T-helper 2 cell treated with Interferon-gamma antibody and Interleukin-4, amounts not matched to agents 5 μg/mL and 100 μg/mL, for 36 hours (primary cell): ENCODE data around the gene TLE1.

Source experiments
- DNase-seq: peaks from one replicate; pipeline ENCODE4 v3.0.0; 2021; ENCODE audit warnings: low spot score
- H3K27ac Mint-ChIP-seq: one replicate; pipeline ENCODE4 v1.8.0; 2021; ENCODE audit warnings: mild to moderate bottlenecking, mixed read lengths
- H3K27me3 Mint-ChIP-seq: one replicate; pipeline ENCODE4 v1.8.0; 2021; ENCODE audit warnings: low read depth, mixed read lengths
- H3K36me3 Mint-ChIP-seq: one replicate; pipeline ENCODE4 v1.8.0; 2021; ENCODE audit warnings: low read depth, mixed read lengths
- H3K4me1 Mint-ChIP-seq: one replicate; pipeline ENCODE4 v1.8.0; 2021; ENCODE audit warnings: low read depth, mixed read lengths
- H3K4me3 Mint-ChIP-seq: one replicate; pipeline ENCODE4 v1.8.0; 2022; ENCODE audit warnings: mild to moderate bottlenecking, moderate library complexity, mixed read lengths
- H3K9me3 Mint-ChIP-seq: one replicate; pipeline ENCODE4 v1.8.0; 2021; ENCODE audit warnings: mixed read lengths

Gene TLE1

DNA sequence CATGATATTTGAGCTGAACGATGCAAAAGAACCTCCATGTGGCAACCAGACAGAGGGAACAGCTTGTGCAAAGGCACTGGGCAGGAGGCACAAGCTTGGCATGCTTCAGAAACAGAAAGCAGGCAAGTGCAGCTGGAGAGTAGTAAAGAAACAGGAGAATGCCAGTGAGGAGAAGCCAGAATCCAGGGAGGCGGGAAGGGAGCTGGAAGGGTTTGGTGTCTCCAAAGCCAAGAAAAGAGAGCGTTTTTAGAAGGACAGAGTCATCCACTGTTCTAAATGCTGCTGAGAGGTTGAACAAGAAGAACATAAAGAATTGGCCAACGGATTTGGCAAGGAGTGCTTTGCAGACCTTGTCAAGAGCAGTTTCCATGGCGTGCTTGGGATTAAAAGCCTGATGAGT is 124.7 kb downstream of the TLE1 start:
- H3K4me1 Mint-ChIP-seq, result no peaks in the 10 kb centered on the region
- H3K27me3 Mint-ChIP-seq, result no peaks in the 10 kb centered on the region
- DNase-seq, result no peak
- H3K4me3 Mint-ChIP-seq, result no peak overlapping the region
- no peaks in the 10 kb centered on the region for H3K36me3 Mint-ChIP-seq
- no peaks in the 10 kb centered on the region for H3K9me3 Mint-ChIP-seq
- H3K27ac Mint-ChIP-seq, result no peak overlapping the region

DNA sequence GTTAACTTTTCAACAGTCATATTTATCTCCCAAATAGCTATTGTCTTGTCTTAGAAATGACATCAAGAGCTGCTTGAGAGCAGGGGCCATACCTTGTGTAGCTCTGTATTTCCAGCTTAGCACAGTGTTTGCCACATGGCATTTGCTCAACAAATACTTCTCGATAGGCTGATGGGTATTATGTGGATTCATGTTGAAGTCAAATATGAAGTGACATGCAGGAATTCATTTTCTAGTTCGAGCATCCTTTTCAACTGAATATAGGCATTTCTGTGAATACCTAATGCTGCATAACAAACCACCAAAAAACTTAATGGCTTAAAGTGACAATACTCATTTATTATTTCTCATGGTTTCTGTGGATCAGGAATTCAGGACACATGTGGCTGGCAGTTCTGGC is 125.6 kb downstream of the TLE1 start:
- no peaks in the 10 kb centered on the region for H3K4me1 Mint-ChIP-seq
- no peak overlapping the region for H3K4me3 Mint-ChIP-seq
- no peaks in the 10 kb centered on the region for H3K9me3 Mint-ChIP-seq
- H3K27ac Mint-ChIP-seq, result no peak overlapping the region
- DNase-seq, result no peak
- H3K36me3 Mint-ChIP-seq, result no peaks in the 10 kb centered on the region
- no peaks in the 10 kb centered on the region for H3K27me3 Mint-ChIP-seq

DNA sequence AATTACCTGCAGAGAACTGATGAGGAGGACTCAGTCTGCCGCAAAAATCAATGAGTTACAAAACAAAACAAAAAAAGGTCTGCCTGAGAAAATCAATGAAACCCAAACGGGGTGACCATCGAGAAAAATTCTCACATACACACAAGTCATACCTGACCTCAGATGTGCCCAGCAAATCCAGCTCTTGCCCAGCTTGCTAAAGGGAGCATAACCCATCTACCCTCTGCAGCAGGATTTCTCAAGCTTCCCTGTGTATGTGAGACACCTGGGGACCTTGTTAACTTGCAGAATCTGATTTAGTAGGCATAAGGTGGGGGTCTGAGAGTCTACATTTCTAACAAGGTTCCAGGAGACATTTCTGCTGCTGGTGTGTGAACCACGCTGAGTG is 126.3 kb downstream of the TLE1 start:
- H3K4me3 Mint-ChIP-seq, result no peak overlapping the region
- no peaks in the 10 kb centered on the region for H3K9me3 Mint-ChIP-seq
- no peaks in the 10 kb centered on the region for H3K36me3 Mint-ChIP-seq
- no peaks in the 10 kb centered on the region for H3K4me1 Mint-ChIP-seq
- no peak for DNase-seq
- H3K27ac Mint-ChIP-seq, result no peak overlapping the region
- H3K27me3 Mint-ChIP-seq, result no peaks in the 10 kb centered on the region

DNA sequence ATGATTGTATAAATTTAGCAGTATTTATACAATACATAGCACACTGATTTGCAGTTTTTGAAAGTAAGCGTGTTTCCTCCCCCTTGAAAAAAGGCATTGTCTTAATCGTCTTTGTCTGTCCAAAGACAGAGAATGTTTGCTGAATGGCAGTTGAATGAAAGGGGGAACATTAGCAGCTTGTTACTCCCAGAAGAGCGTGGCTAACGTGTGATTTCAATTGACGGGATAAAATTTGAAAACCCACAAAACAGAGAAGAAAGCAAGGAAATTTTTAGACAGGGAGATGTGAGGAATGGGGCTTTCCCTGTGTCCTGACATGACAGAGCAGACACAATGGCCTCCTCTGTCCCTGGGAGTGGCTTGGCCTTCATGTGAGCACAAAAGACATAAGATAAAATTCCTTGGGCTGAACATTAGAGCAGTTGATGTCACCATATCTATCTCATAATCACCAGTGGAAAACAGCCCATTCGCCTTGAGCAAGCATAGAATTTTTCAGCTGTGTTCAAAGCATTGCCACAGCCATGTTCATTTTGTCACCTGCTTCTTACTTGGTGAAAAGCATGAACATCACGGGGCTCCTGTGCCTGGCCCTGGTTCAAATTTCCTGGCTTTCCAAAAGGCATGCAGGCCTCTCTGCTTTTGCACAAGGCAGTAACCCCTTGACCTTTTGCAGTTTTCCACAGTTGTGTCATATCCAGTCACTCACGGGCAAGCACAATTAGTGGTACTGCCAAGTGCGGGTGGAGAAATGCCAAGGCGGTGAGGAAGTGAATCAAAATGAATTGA is 126.9 kb downstream of the TLE1 start:
- no peaks in the 10 kb centered on the region for H3K36me3 Mint-ChIP-seq
- DNase-seq, result no peak

DNA sequence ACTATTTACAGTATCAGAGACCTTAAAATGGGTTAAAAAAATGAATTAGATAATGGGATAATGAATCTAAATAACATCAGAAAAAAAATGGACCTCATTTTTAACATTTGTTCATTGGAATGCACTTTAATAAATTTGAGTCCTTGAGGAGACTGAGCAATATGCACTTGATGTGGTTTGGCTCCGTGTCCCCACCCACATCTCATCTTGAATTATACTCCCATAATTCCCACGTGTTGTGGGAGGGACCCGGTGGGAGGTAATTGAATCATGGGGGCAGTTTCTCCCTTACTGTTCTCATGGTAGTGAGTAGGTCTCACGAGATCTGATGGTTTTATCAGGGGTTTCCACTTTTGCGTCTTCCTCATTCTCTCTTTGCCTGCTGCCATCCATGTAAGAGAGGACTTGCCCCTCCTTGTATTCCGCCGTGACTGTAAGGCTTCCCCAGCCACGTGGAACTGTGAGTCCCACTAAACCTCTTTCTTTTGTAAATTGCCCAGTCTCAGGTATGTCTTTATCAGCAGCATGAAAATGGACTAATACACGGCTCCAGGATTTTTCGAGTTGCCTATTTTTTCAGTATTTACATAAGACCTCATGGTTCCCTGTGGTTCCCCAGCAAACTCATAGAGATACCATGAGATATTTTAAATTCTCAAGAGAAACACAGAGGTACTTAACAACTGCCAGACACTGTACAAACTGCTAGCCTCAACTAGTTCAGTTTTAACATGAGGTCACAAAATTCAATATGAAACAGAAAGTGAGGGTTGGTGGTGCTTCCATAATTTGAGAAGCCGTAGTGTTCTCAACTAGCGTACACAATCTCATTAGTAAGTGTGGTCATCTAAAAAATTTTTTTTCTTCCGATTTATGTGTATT is 128.3 kb downstream of the TLE1 start:
- DNase-seq, result no peak
- H3K4me1 Mint-ChIP-seq, result no peaks in the 10 kb centered on the region

More for the DNA sequence above, 126.9 kb downstream of the TLE1 start:
- no peak overlapping the region for H3K27ac Mint-ChIP-seq
- no peaks in the 10 kb centered on the region for H3K27me3 Mint-ChIP-seq
- H3K9me3 Mint-ChIP-seq, result no peaks in the 10 kb centered on the region
- no peak overlapping the region for H3K4me3 Mint-ChIP-seq
- H3K4me1 Mint-ChIP-seq, result no peaks in the 10 kb centered on the region

DNA sequence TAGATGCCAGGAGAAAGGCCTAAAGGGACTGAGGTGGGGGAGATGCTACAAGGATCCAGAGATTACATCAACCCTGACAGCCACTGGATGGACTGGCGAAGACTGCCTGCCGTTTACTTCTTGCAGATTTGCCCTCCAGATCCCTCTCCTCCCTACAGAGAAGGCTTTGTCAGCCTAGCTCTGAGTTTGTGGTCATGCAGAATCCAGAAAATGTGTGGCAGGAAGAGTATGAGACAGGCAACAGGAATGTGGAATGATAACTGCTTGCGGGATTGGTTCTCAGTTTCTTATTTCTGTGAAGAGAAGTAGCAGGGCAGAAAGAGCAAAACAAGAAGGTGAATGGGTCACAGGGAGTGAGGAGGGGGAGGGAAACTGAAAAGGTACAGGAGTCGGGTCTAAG is 129.6 kb downstream of the TLE1 start:
- no peak for DNase-seq
- Mint-ChIP-seq H3K27me3 (no peaks in the 10 kb centered on the region), H3K4me1 (no peaks in the 10 kb centered on the region), H3K4me3 (no peak overlapping the region), H3K27ac (no peak overlapping the region), H3K36me3 (no peaks in the 10 kb centered on the region), H3K9me3 (no peaks in the 10 kb centered on the region)

More for the DNA sequence above, 128.3 kb downstream of the TLE1 start:
- no peaks in the 10 kb centered on the region for H3K36me3 Mint-ChIP-seq
- H3K9me3 Mint-ChIP-seq, result no peaks in the 10 kb centered on the region
- no peaks in the 10 kb centered on the region for H3K27me3 Mint-ChIP-seq
- no peak overlapping the region for H3K27ac Mint-ChIP-seq
- H3K4me3 Mint-ChIP-seq, result no peak overlapping the region

DNA sequence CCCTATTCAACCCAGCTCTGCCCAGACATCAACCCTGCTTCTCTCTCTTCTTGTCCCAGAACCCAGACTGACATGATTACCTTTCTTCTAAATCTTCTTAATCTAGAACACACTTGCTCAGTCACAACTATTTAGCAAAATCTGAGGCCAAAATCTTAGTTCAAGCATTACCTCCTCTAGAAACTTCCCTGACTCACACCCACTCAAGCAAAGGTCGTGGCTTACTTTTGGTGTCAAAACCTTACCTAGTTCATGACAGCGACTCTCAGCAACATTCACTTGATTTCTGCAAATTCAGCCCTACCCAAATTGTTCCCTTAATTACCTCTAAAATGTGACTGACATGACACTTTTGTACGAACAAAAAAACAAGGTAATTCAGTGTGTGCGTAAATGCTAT is 130.2 kb downstream of the TLE1 start:
- no peaks in the 10 kb centered on the region for H3K9me3 Mint-ChIP-seq
- H3K27me3 Mint-ChIP-seq, result no peaks in the 10 kb centered on the region
- no peak overlapping the region for H3K4me3 Mint-ChIP-seq
- H3K4me1 Mint-ChIP-seq, result no peaks in the 10 kb centered on the region
- H3K27ac Mint-ChIP-seq, result no peak overlapping the region
- DNase-seq, result no peak
- H3K36me3 Mint-ChIP-seq, result no peaks in the 10 kb centered on the region

DNA sequence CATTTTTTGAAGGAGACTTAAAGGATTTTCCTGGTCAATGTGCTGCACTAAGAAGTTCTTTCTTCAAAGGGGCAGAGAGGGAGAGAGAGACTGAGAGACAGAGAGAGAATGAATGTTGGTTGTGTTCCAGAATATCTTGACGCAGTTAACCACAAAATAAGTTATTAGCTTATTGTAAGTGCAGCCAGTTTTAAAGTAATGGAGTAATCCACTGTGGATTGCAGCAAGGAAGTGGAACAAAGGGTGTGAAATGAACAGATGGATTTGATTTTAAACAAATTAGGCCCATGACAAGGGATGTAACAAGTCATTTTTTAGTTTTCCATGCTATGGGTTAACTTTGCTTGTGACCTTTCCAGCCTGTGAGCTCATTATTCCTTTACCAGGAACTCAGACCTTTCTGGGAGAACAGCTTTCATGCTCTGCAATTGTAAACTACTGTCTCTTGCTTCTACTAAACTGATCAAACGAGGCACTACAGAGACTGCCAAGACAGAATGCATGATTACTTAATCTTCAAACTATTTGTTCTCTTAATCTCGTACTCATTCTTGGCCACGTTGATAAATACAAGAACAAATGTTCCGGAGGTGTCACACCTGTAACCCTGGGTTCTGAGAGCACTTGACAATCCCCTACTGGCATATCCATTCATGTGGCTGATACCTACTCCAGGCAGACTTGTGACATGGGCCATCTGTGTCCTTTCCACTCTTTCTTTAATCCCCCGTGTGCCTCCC is 131.1 kb downstream of the TLE1 start:
- no peaks in the 10 kb centered on the region for H3K4me1 Mint-ChIP-seq
- no peak for DNase-seq

DNA sequence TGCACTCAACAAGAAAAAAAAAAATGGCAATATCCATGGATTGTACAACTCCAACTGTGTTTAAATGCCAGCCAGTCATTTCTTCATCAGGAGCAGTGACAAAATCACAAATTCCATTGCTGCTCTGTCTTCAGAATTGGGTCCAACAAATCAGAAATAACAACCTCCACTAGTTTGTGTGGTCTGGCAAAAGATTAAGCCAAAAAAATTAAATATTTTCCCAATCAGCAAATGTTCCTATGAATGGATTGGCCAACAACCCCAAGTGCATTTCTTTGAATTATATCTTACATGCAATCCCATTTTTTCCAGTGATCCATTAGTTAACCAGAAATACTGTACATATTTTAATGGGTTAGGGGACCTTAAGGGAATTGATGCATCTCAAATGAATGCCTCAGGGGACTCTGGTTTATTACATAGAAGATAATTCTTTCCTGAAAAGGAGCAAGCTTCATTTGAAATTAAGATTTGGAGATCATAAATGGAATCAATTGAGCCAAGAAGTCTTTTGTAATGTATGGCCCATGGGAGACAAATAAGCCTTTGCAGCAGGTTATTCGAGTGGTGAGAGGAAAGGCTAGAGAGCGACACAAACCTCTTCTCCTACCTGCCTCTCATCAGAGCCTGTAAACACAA is 131.8 kb downstream of the TLE1 start:
- H3K27me3 Mint-ChIP-seq, result no peaks in the 10 kb centered on the region
- H3K4me3 Mint-ChIP-seq, result no peak overlapping the region
- no peak overlapping the region for H3K27ac Mint-ChIP-seq
- no peaks in the 10 kb centered on the region for H3K9me3 Mint-ChIP-seq
- H3K36me3 Mint-ChIP-seq, result no peaks in the 10 kb centered on the region
- DNase-seq, result no peak
- H3K4me1 Mint-ChIP-seq, result no peaks in the 10 kb centered on the region

More for the DNA sequence above, 131.1 kb downstream of the TLE1 start:
- H3K27me3 Mint-ChIP-seq, result no peaks in the 10 kb centered on the region
- H3K27ac Mint-ChIP-seq, result no peak overlapping the region
- H3K9me3 Mint-ChIP-seq, result no peaks in the 10 kb centered on the region
- H3K4me3 Mint-ChIP-seq, result no peak overlapping the region
- no peaks in the 10 kb centered on the region for H3K36me3 Mint-ChIP-seq

DNA sequence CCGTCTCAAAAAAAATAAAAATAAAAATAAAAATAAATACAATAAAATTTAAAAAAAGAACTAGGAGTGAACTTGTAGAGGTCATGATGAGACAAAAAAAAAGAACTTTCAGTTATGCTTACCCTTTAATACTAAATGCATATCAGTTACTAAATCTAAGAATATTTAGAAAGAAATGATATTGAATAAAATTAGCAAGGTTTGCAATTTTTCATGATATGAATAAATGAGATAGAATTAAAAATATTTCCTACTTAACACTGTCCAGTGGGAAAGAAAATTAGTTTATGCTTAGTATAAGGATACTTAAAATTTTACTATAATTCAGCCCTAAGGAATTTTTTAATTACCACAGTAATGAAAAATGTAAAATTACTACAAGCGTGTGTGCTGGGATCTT is 132.4 kb downstream of the TLE1 start:
- no peaks in the 10 kb centered on the region for H3K27me3 Mint-ChIP-seq

DNA sequence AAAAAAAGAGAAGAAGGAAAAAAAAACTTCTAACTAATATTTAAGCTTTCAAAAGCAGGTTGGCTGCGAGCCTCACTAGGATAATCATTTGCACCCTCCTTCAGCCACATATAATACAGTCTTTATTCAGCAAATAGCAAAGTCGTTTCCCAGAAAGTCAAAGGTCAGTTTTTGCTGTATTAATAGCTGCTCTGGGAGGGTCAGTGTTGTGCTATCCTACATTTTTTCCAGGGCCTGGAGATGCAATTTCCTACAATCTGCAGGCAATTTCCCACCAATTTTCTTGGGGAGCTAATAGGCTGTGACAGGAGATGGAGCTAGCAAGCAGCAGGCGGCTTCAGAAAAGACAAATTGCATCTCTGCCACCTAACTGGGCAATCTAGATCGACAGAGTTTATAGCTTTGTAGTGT is 136.8 kb downstream of the TLE1 start:
- Mint-ChIP-seq H3K4me1 (no peaks in the 10 kb centered on the region), H3K9me3 (no peaks in the 10 kb centered on the region), H3K36me3 (no peaks in the 10 kb centered on the region), H3K27me3 (no peaks in the 10 kb centered on the region), H3K27ac (no peak overlapping the region), H3K4me3 (no peak overlapping the region)
- no peak for DNase-seq

More for the DNA sequence above, 132.4 kb downstream of the TLE1 start:
- DNase-seq, result no peak
- Mint-ChIP-seq H3K36me3 (no peaks in the 10 kb centered on the region), H3K9me3 (no peaks in the 10 kb centered on the region), H3K4me3 (no peak overlapping the region), H3K4me1 (no peaks in the 10 kb centered on the region), H3K27ac (no peak overlapping the region)

DNA sequence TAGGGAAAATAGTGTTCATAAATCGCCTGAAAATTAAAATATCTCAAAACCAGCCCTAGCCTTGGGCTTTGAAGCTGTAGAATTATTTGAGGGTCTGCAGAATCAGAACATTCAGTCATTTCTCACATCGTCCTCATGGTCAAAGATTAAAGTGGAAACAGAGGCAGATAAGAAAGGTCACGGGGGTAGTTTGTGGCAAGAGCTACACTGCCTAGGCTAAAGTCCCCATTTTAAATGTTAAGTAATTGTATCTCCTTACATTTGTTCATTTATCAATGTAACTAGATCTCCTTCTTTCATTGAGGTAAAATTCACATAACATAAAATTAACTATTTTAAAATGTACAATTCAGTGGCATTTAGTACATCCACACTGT is 139.2 kb downstream of the TLE1 start:
- no peaks in the 10 kb centered on the region for H3K9me3 Mint-ChIP-seq
- no peaks in the 10 kb centered on the region for H3K36me3 Mint-ChIP-seq
- H3K27ac Mint-ChIP-seq, result no peak overlapping the region
- H3K4me3 Mint-ChIP-seq, result no peak overlapping the region
- H3K4me1 Mint-ChIP-seq, result no peaks in the 10 kb centered on the region
- no peak for DNase-seq
- no peaks in the 10 kb centered on the region for H3K27me3 Mint-ChIP-seq

DNA sequence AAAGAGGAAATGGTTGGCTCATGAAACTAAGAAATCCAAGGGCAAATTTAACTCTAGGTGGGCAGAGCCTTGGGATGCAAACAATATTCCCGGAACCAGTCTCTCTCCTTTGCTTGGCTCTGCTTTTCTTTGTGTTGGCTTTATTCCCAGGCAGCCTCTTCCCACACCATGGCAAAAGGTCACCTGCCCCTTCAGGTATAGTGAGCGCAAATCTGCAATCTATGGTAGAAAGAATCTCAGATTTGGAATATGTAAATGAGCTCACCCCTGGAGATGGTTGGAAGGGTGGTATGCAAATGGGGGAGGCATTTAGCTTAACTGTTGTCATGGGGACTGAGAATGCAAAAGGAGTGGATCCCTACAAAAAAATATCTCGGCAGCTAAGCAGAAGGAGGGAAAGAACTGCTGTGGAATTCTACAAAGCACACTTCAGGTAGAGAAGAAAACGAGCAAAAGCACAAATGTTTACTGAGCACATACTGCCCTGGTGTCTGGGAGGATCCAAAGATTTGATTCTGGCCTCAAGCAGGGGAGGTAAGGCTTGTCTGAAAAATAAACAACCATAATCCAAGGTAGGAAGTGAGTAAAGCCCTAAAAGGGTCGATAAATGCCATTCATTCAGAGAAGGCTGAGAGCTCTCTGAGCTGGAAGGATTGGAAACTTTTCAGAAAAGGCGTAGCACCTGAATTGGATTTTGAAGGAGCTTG is 139.7 kb downstream of the TLE1 start:
- no peaks in the 10 kb centered on the region for H3K4me1 Mint-ChIP-seq
- H3K27me3 Mint-ChIP-seq, result no peaks in the 10 kb centered on the region
- H3K27ac Mint-ChIP-seq, result no peak overlapping the region
- H3K4me3 Mint-ChIP-seq, result no peak overlapping the region
- DNase-seq, result no peak
- H3K9me3 Mint-ChIP-seq, result no peaks in the 10 kb centered on the region
- H3K36me3 Mint-ChIP-seq, result no peaks in the 10 kb centered on the region
